CD4-positive, CD25-positive, alpha-beta regulatory T cell (primary cell): ENCODE measurements around the gene RAP1GAP2. TPM values are rescaled to one million over a fixed set of nuclear protein-coding genes. Genes with fewer than 3 reads are reported as not detected.
A peak's percentile ranks its signal among the peaks of the same experiment; 100 is the strongest.
"Not testable (repeated sequence)": the region's sequence is repeated elsewhere in the genome, so short reads cannot be mapped to it uniquely, and the experiment has no call there.

Experiments used
- ATAC-seq, 2 donors: fragments of 150-1000 bp; cut with Tn5 transposase; one replicate each; pipeline ENCODE4 v1.10.0; 2021; ENCODE audit warnings: low read depth in 2 of 2, moderate number of reproducible peaks in 2 of 2, moderate library complexity in 1 of 2
- DNase-seq, 3 donors: peaks; one replicate each; pipeline versions ENCODE4 v3.0.0 to v3.0.0-alpha.2; 2012 to 2022; ENCODE audit warnings: mixed read lengths in 1 of 3
- H3K27ac ChIP-seq: one replicate; pipeline ENCODE4 v1.7.0; 2013; ENCODE audit warnings: mild to moderate bottlenecking, low read length; ENCODE audit not compliant: insufficient read depth, poor library complexity, severe bottlenecking
- H3K27me3 ChIP-seq: one replicate; pipeline ENCODE4 v1.7.0; 2013; ENCODE audit warnings: low read length; ENCODE audit not compliant: control insufficient read depth, insufficient read depth
- H3K36me3 ChIP-seq: one replicate; pipeline ENCODE4 v1.7.0; 2013; ENCODE audit warnings: mild to moderate bottlenecking, low read length, moderate library complexity; ENCODE audit not compliant: control insufficient read depth, insufficient read depth
- H3K4me1 ChIP-seq: 2 replicates; pipeline ENCODE4 v1.7.0; 2013; ENCODE audit warnings: mild to moderate bottlenecking, low read length; ENCODE audit not compliant: insufficient read depth, control insufficient read depth, poor library complexity, severe bottlenecking
- H3K4me3 ChIP-seq: one replicate; pipeline ENCODE4 v1.7.0; 2013; ENCODE audit warnings: low read depth, mild to moderate bottlenecking, low read length, moderate library complexity
- H3K9me3 ChIP-seq, 2 experiments: 1 replicate in 1 of 2; 2 replicates in 1 of 2; pipeline ENCODE4 v1.7.0; 2013; ENCODE audit warnings: low read length in 2 of 2, mild to moderate bottlenecking in 1 of 2, moderate library complexity in 1 of 2; ENCODE audit not compliant: control insufficient read depth in 2 of 2
- H3K27ac Mint-ChIP-seq, 3 donors: one replicate each; pipeline ENCODE4 v1.8.0; 2020 to 2022; ENCODE audit warnings: mild to moderate bottlenecking in 3 of 3, mixed read lengths in 3 of 3, moderate library complexity in 2 of 3
- H3K27me3 Mint-ChIP-seq: one replicate; pipeline ENCODE4 v1.8.0; 2022; ENCODE audit warnings: mild to moderate bottlenecking, mixed read lengths
- H3K36me3 Mint-ChIP-seq: one replicate; pipeline ENCODE4 v1.8.0; 2020; ENCODE audit warnings: mixed read lengths
- H3K4me1 Mint-ChIP-seq, 4 donors: one replicate each; pipeline ENCODE4 v1.8.0; 2020 to 2022; ENCODE audit warnings: mixed read lengths in 4 of 4, mild to moderate bottlenecking in 1 of 4
- H3K4me3 Mint-ChIP-seq, 4 donors: one replicate each; pipeline ENCODE4 v1.8.0; 2020 to 2022; ENCODE audit warnings: mild to moderate bottlenecking in 4 of 4, mixed read lengths in 4 of 4, moderate library complexity in 3 of 4
- H3K9me3 Mint-ChIP-seq, 7 donors: one replicate each; pipeline ENCODE4 v1.8.0; 2020 to 2022; ENCODE audit warnings: mixed read lengths in 7 of 7, mild to moderate bottlenecking in 3 of 7, moderate library complexity in 2 of 7
- polyA plus RNA-seq, 4 donors: library from polyadenylated mRNA; unstranded; fragments of 300-500 nt; fragmentation: Illumina TruSeq; gene quantifications; one replicate each; pipeline ENCODE4 v1.2.3, GENCODE V29; 2021
- total RNA-seq: library from RNA; stranded (reverse); gene quantifications from one replicate; pipeline ENCODE4 v1.2.3, GENCODE V29; 2022

Gene RAP1GAP2
- total and polyA plus RNA-seq, 5 donors from 2014 or later = 2.7 to 87.6 (median 5.1) TPM

DNA sequence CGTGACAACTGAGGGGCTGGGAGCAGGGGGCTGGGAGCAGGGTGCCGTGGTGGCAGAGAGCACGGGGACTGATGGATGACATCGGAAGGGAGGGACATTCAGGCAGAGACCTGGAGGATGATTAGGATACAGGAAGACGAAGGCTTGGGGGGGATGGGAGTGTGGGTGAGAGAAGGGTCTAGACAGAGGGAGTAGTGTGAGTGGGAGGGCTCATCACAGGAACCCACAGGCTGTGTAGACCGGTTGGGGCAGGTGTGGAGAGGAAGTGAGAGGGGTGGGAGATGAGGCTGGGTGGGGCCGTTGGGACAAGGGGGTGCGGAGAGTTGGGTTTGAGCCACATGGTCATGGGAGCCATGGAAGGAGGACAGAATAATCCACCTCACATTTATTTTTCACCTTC, 83.8 kb downstream of the RAP1GAP2 start:
- no peaks in the 10 kb centered on the region for H3K9me3 Mint-ChIP-seq
- H3K4me1 Mint-ChIP-seq = peaks cover 0 to 48% (median 19%) of the 10 kb centered on the region in 4 donors
- Histone ChIP-seq H3K27me3 (no peaks in the 10 kb centered on the region), H3K36me3 (no peaks in the 10 kb centered on the region), H3K4me3 (no peak overlapping the region), H3K27ac (no peak overlapping the region), H3K4me1 (no peaks in the 10 kb centered on the region), H3K9me3 (no peaks in the 10 kb centered on the region)
- no peak for DNase-seq
- ATAC-seq = no peak
- peaks cover 30% of the 10 kb centered on the region for H3K36me3 Mint-ChIP-seq
- no peaks in the 10 kb centered on the region for H3K27me3 Mint-ChIP-seq
- H3K4me3 Mint-ChIP-seq = no peak overlapping the region
- peak overlapping the region in 1 of 3 donors; percentile 67 for H3K27ac Mint-ChIP-seq

DNA sequence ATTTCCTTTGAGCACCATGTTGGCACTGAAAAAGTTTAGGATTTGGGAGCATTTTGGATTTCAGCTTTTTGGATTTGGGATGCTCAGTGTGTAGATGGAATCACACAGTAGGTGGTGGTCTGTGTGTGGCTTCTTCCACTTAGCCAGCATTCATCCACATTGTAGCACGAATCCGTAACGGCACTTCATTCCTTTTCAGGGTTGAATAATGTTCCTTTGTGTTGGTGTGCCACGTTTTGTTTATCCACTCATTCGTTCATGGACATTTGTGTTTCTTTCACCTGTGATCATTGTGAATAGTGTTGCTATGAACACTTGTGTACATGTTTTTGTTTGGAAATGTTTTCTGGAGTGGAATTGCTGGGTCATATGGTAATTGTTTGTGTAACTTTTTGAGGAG, 85.1 kb downstream of the RAP1GAP2 start:
- no peaks in the 10 kb centered on the region for H3K27me3 Mint-ChIP-seq
- no peak overlapping the region for H3K27ac Mint-ChIP-seq
- no peaks in the 10 kb centered on the region for H3K4me1 ChIP-seq
- H3K36me3 Mint-ChIP-seq = peaks cover 20% of the 10 kb centered on the region
- DNase-seq (no peak), ATAC-seq (no peak)
- no peaks in the 10 kb centered on the region for H3K9me3 ChIP-seq
- H3K36me3 ChIP-seq = no peaks in the 10 kb centered on the region
- H3K27ac ChIP-seq = no peak overlapping the region
- no peak overlapping the region for H3K4me3 Mint-ChIP-seq
- no peak overlapping the region for H3K4me3 ChIP-seq
- H3K27me3 ChIP-seq = no peaks in the 10 kb centered on the region
- H3K4me1 Mint-ChIP-seq = peaks cover 0 to 41% (median 17%) of the 10 kb centered on the region in 4 donors
- no peaks in the 10 kb centered on the region for H3K9me3 Mint-ChIP-seq

DNA sequence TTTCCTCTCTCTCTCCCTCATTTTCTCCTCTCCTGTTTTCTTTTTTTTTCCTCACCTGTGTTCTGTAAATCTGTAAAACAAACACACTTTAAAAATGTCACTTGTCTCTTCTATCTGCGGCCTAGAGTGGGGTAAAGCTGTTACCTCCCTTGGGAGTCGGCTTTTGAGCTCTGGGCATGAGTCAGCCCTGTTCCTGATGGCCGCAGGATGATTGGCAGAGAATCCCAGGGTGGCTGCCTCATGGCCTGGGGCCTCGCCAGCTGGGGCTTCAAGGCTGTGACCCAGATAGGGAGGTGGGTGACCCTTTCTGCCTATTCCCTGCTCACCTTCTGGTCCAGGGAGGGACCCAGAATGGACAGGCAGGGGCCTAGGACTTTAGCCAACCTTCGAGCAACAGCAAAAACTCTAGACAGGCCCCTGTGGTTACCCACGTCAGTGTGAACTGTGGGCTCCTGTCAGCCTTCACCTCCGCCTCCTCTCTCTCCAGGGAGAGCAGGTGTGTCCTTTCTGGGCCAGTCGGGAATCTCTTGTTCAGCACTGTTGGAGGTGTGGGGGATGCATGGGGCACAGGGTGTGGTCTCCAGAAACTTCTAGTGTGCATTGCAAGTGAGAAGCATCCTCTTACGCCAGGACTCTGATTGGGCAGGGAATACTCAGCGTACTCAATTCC, 87.4 kb downstream of the RAP1GAP2 start:
- Mint-ChIP-seq H3K4me3 (no peak overlapping the region), H3K36me3 (peaks cover 8% of the 10 kb centered on the region), H3K27ac (no peak overlapping the region), H3K4me1 (peaks cover 0 to 32% (median 10%) of the 10 kb centered on the region in 4 donors), H3K27me3 (no peaks in the 10 kb centered on the region), H3K9me3 (no peaks in the 10 kb centered on the region)
- no peaks in the 10 kb centered on the region for H3K36me3 ChIP-seq
- DNase-seq = no peak
- H3K4me3 ChIP-seq = no peak overlapping the region
- no peak for ATAC-seq
- H3K9me3 ChIP-seq = no peaks in the 10 kb centered on the region
- no peak overlapping the region for H3K27ac ChIP-seq
- no peaks in the 10 kb centered on the region for H3K27me3 ChIP-seq
- no peaks in the 10 kb centered on the region for H3K4me1 ChIP-seq

DNA sequence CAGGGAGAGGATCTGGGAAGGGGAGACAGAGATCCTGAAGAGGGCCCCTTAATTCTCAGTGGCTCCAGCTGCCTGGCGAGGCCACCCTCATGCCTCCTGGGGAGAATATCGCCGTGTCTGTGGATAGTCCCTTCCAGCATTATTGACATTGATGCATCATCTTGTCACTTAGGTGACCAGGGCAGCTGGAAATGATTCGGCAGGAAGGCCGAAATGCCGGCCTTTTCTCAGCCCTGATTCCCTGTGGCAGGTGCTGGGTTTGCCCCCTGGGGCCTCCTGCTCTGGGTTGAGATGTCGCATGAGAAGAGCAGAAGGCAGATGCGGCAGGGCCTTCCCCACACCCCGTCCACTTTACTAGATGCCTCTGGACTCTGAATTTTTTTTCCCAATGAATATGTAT, 89.5 kb downstream of the RAP1GAP2 start:
- Histone ChIP-seq H3K27me3 (no peaks in the 10 kb centered on the region), H3K4me3 (no peak overlapping the region), H3K4me1 (no peaks in the 10 kb centered on the region), H3K9me3 (no peaks in the 10 kb centered on the region), H3K27ac (no peak overlapping the region), H3K36me3 (no peaks in the 10 kb centered on the region)
- ATAC-seq (no peak), DNase-seq (no peak)
- no peak overlapping the region for H3K27ac Mint-ChIP-seq
- H3K36me3 Mint-ChIP-seq = peaks cover 8% of the 10 kb centered on the region
- H3K4me3 Mint-ChIP-seq = no peak overlapping the region
- no peaks in the 10 kb centered on the region for H3K27me3 Mint-ChIP-seq
- peaks cover 0 to 25% (median 9%) of the 10 kb centered on the region in 4 donors for H3K4me1 Mint-ChIP-seq
- no peaks in the 10 kb centered on the region for H3K9me3 Mint-ChIP-seq

DNA sequence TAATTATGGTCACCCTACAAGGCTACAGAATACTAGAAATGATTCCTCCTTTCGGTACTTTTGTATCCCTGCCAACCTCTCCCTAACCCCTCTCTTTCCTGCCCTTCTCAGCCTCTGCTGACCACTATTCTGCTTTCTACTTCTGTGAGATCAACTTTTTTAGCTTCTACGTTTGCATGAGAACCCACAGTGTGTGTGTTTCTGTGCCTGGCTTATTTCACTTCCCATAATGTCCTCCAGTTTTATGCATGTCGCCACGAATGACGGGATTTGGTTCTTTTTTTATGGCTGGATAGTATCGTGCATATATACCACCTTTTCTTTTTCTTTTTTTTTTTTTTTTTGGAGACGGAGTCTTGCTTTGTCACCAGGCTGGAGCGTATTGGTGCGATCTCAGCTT, 92.1 kb downstream of the RAP1GAP2 start:
- Histone ChIP-seq H3K4me1 (no peaks in the 10 kb centered on the region), H3K27ac (no peak overlapping the region), H3K4me3 (no peak overlapping the region), H3K9me3 (no peaks in the 10 kb centered on the region), H3K27me3 (no peaks in the 10 kb centered on the region), H3K36me3 (peaks cover 4% of the 10 kb centered on the region)
- DNase-seq (no peak), ATAC-seq (no peak)
- Mint-ChIP-seq H3K36me3 (peaks cover 10% of the 10 kb centered on the region), H3K27ac (no peak overlapping the region), H3K27me3 (no peaks in the 10 kb centered on the region), H3K9me3 (no peaks in the 10 kb centered on the region), H3K4me1 (peaks cover 4 to 18% (median 13%) of the 10 kb centered on the region in 4 donors), H3K4me3 (no peak overlapping the region)

DNA sequence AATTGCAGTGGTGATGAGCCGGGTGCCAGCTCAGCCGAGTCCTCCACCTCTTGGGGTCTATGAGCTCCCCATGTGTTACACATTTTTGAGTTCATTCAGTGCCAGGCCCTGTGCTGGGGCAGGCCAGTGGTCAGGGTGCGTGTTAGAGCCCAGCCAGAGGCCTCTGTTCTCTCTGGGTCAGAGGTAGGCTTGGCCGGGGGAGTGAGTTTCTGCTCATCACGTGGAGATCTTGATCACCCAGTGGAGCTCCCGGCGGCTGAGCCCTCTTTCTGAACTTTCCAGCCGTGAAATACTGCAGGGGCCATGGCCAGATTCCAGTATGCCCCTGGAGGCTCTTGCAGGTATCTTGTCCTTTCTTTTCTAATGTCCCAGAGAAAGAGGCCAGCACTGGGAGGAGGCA, 93.0 kb downstream of the RAP1GAP2 start:
- H3K4me3 Mint-ChIP-seq = no peak overlapping the region
- H3K27me3 ChIP-seq = no peaks in the 10 kb centered on the region
- H3K36me3 ChIP-seq = peaks cover 4% of the 10 kb centered on the region
- no peaks in the 10 kb centered on the region for H3K9me3 Mint-ChIP-seq
- peaks cover 10% of the 10 kb centered on the region for H3K36me3 Mint-ChIP-seq
- H3K27me3 Mint-ChIP-seq = no peaks in the 10 kb centered on the region
- DNase-seq = no peak
- no peak overlapping the region for H3K4me3 ChIP-seq
- no peak for ATAC-seq
- peaks cover 4 to 16% (median 11%) of the 10 kb centered on the region in 4 donors for H3K4me1 Mint-ChIP-seq
- no peaks in the 10 kb centered on the region for H3K4me1 ChIP-seq
- no peaks in the 10 kb centered on the region for H3K9me3 ChIP-seq
- H3K27ac Mint-ChIP-seq = no peak overlapping the region
- H3K27ac ChIP-seq = no peak overlapping the region

DNA sequence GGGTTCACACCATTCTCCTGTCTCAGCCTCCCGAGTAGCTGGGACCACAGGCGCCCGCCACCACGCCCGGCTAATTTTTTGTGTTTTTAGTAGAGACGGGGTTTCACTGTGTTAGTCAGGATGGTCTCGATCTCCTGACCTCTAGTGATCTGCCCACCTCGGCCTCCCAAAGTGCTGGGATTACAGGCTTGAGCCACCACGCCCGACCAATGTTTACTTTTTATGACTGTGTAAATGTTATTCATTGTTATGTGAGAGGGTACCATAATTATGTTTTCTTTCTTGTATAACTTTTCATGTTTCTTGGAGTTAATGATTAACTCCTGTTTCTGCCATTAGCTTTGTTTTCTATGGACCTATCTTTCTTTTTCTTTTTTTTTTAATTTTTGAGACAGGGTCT, 94.5 kb downstream of the RAP1GAP2 start:
- not testable (repeated sequence) for H3K36me3 ChIP-seq, H3K27me3 ChIP-seq, H3K36me3 Mint-ChIP-seq, H3K4me3 ChIP-seq, DNase-seq, H3K9me3 ChIP-seq, H3K4me3 Mint-ChIP-seq, H3K27ac ChIP-seq, H3K4me1 ChIP-seq, H3K27me3 Mint-ChIP-seq, H3K27ac Mint-ChIP-seq, ATAC-seq, H3K9me3 Mint-ChIP-seq
- H3K4me1 Mint-ChIP-seq = peaks cover 4 to 14% (median 9%) of the 10 kb centered on the region in 4 donors

DNA sequence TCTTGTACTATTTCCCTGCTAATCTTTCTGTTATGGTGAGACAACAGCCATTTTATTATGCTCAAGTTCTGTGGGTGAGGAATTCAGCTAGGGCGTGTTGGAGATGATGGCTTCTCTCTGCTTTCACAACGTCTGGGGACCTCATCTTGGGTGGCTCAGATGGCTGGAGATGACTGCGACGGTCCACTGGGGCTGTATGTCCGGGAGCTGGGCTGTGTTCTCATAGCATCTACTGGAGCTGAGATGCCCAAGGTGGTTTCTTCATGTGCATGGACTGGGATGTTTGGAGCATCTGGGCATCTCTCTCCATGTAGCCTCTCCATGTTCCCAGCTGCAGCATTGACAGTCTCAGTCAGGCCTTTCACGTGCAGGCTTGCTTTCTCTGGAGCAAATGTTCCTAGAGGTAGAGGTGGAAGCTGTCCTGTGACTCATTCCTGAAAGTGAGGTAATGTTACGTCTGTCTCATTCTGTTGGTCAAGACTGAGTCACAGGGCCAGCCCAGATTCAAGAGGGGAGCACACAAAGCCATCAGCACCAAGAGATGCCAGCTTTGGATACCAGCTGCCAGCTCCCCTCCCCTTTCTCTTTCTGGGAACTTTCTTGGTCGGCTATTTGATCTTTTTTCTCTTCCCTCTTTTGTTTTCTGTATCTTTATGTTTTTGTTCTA, 96.2 kb downstream of the RAP1GAP2 start:
- Mint-ChIP-seq H3K27me3 (no peaks in the 10 kb centered on the region), H3K36me3 (peaks cover 17% of the 10 kb centered on the region), H3K27ac (no peak overlapping the region), H3K4me3 (no peak overlapping the region), H3K9me3 (no peaks in the 10 kb centered on the region), H3K4me1 (peaks cover 4 to 17% (median 11%) of the 10 kb centered on the region in 4 donors)
- H3K27me3 ChIP-seq = no peaks in the 10 kb centered on the region
- H3K4me3 ChIP-seq = no peak overlapping the region
- H3K4me1 ChIP-seq = no peaks in the 10 kb centered on the region
- H3K9me3 ChIP-seq = no peaks in the 10 kb centered on the region
- ATAC-seq (no peak), DNase-seq (no peak)
- H3K36me3 ChIP-seq = peaks cover 4% of the 10 kb centered on the region
- H3K27ac ChIP-seq = no peak overlapping the region
